MCF 10A (cell line): ENCODE results near the gene RADX. TPM values are rescaled to one million over a fixed set of nuclear protein-coding genes. Genes with fewer than 3 reads are reported as not detected.

Experiments used
- BruUV-seq: library from RNA; stranded (reverse); fragments of 400-500 nt; replicated peaks from 2 replicates; lab custom pipeline; 2021; lab: Mats Ljungman, UMichigan
- CTCF ChIA-PET: fragments of 300-600 bp; sonication (Branson Sonifier 250); formaldehyde crosslinking; extraction: SDS; loops from one replicate; lab custom pipeline; 2021; ENCODE audit warnings: antibody characterized with exemption, inconsistent platforms; lab: Yijun Ruan, JAX
- POLR2A ChIA-PET: fragments of 300-600, 350-650 bp; sonication (Branson Sonifier 250); formaldehyde crosslinking; extraction: SDS; loops from one replicate; lab custom pipeline; 2020; ENCODE audit warnings: antibody characterized with exemption, inconsistent platforms; lab: Yijun Ruan, JAX
- DNase-seq: peaks from one replicate; pipeline ENCODE4 v3.0.0-alpha.2; 2018; ENCODE audit not compliant: unreplicated experiment
- H3K27ac Mint-ChIP-seq: one replicate; pipeline ENCODE4 v1.8.0; 2022; ENCODE audit warnings: mild to moderate bottlenecking, low read depth, mixed read lengths; ENCODE audit not compliant: unreplicated experiment
- H3K27me3 Mint-ChIP-seq: one replicate; pipeline ENCODE4 v1.8.0; 2022; ENCODE audit warnings: mixed read lengths; ENCODE audit not compliant: insufficient read depth, unreplicated experiment
- H3K36me3 Mint-ChIP-seq: one replicate; pipeline ENCODE4 v1.8.0; 2022; ENCODE audit warnings: mild to moderate bottlenecking, moderate library complexity, mixed read lengths; ENCODE audit not compliant: insufficient read depth, unreplicated experiment
- H3K4me1 Mint-ChIP-seq: one replicate; pipeline ENCODE4 v1.8.0; 2022; ENCODE audit warnings: mixed read lengths; ENCODE audit not compliant: insufficient read depth, unreplicated experiment
- H3K4me3 Mint-ChIP-seq: one replicate; pipeline ENCODE4 v1.8.0; 2022; ENCODE audit warnings: mild to moderate bottlenecking, moderate library complexity, mixed read lengths; ENCODE audit not compliant: unreplicated experiment
- H3K9me3 Mint-ChIP-seq: one replicate; pipeline ENCODE4 v1.8.0; 2022; ENCODE audit warnings: mixed read lengths; ENCODE audit not compliant: unreplicated experiment
- CTCF ChIP-seq: fragments of 200-600 bp; IDR thresholded peaks from one replicate; pipeline ENCODE4 v1.8.0; 2022; ENCODE audit warnings: antibody characterized with exemption, mild to moderate bottlenecking; ENCODE audit not compliant: unreplicated experiment
- intact Hi-C: fragments of 100-400 bp; cut with micrococcal nuclease; formaldehyde crosslinking; loops from 2 replicates; pipeline ENCODE4 v1.14.1; 2022
- total RNA-seq: library from RNA; stranded (reverse); gene quantifications from 2 replicates; pipeline ENCODE4 v1.2.3, GENCODE V29; 2022

Gene RADX
- total RNA-seq, 1 experiment from 2014 or later: 2.2 TPM

GRCh38 chrX:106707771-106708454, 96.1 kb downstream of the RADX start:
- ChIA-PET POLR2A (interaction anchor here (0.6 to 1.0 kb wide), 5 partner anchors 15 to 1745 kb away, joined by 3 to 9 read pairs (median 3); partner anchors contain the start of gene RNF128), CTCF (interaction anchor here (1.1 kb wide), 1 partner anchor 27 kb away, joined by 4 read pairs; no protein-coding TSS in a partner anchor)
- peaks cover 9% of the 10 kb centered on the region for H3K4me1 Mint-ChIP-seq
- H3K9me3 Mint-ChIP-seq: no peaks in the 10 kb centered on the region
- no peaks in the 10 kb centered on the region for H3K36me3 Mint-ChIP-seq
- peak; percentile 76 for DNase-seq
- H3K27ac Mint-ChIP-seq: peak overlapping the region; percentile 27
- TF ChIP-seq CTCF: no peak
- BruUV-seq: no TSS peak
- intact Hi-C loops: no loop called here
- no peak overlapping the region for H3K4me3 Mint-ChIP-seq
- H3K27me3 Mint-ChIP-seq: peaks cover 35% of the 10 kb centered on the region

GRCh38 chrX:106710771-106711170, 99.0 kb downstream of the RADX start:
- Mint-ChIP-seq H3K9me3 (no peaks in the 10 kb centered on the region), H3K27me3 (peaks cover 20% of the 10 kb centered on the region), H3K4me3 (no peak overlapping the region), H3K36me3 (no peaks in the 10 kb centered on the region), H3K4me1 (peaks cover 9% of the 10 kb centered on the region), H3K27ac (no peak overlapping the region)
- ChIA-PET CTCF (no interaction called here), POLR2A (no interaction called here)
- intact Hi-C loops: no loop called here
- no peak for TF ChIP-seq CTCF
- no peak for DNase-seq
- BruUV-seq: no TSS peak

DNA sequence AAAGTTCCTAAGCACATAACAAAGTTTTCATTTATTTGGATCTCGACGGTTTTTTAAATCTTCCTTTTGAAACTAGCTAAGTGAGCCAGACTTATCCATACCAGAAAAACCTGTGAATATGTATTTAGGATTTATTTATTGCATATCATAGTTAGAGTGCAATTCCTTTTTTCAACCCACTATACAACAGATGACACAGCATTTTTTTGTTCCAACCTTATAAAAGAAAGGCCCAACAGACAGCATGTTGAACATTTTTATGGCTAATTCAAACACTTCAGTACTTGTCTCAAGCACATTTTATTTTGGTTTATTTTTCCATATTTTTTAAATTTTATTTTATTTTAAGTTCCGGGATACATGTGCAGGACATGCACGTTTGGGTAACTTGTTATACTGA, 99.6 kb downstream of the RADX start:
- POLR2A ChIA-PET: no interaction called here
- intact Hi-C loops: no loop called here

DNA sequence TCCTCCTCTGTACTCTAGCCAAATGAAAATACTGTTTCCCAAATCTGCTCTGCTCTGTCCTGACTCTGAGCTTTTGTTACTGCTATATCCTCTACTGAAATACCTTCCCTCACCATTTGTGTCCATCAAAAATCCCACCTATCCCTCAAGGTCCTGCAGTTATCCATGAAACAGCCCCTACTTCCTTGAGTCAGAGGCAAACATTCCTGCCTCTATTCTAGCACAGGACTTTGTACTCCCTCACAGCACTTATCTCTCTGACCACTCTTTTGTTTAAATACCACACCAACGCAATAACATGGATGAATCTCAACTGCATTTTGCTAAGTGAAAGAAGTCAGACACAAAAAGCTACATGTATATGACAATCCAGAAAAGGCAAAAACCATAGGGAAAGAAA, 104.2 kb downstream of the RADX start:
- intact Hi-C loops: no loop called here
- no TSS peak for BruUV-seq
- Mint-ChIP-seq H3K36me3 (no peaks in the 10 kb centered on the region), H3K27me3 (peaks cover 46% of the 10 kb centered on the region), H3K27ac (no peak overlapping the region), H3K4me3 (no peak overlapping the region), H3K9me3 (no peaks in the 10 kb centered on the region), H3K4me1 (no peaks in the 10 kb centered on the region)
- ChIA-PET CTCF (no interaction called here), POLR2A (interaction anchor here (0.7 kb wide), 1 partner anchor 187 kb away, joined by 4 read pairs; no protein-coding TSS in a partner anchor)
- no peak for DNase-seq
- TF ChIP-seq CTCF: no peak

More for the DNA sequence above, 99.6 kb downstream of the RADX start:
- H3K27me3 Mint-ChIP-seq: peaks cover 21% of the 10 kb centered on the region
- BruUV-seq: no TSS peak
- no peak overlapping the region for H3K27ac Mint-ChIP-seq
- no peak overlapping the region for H3K4me3 Mint-ChIP-seq
- no peak for DNase-seq
- no peak for TF ChIP-seq CTCF
- H3K36me3 Mint-ChIP-seq: no peaks in the 10 kb centered on the region
- CTCF ChIA-PET: no interaction called here
- H3K4me1 Mint-ChIP-seq: peaks cover 9% of the 10 kb centered on the region
- H3K9me3 Mint-ChIP-seq: no peaks in the 10 kb centered on the region
